OCI-LY3 (cell line): ENCODE data around the gene GPBP1.

Experiments
- H2AFZ ChIP-seq: fragments of 200-600, 300-600 bp; shearing (Covaris generic); 2 replicates; pipeline ENCODE4 v1.6.0; 2014; ENCODE audit warnings: antibody characterized with exemption, low read depth, low read length
- H3K27ac ChIP-seq: fragments of 200-600, 300-600 bp; sonication (generic); 2 replicates; pipeline ENCODE4 v1.5.1; 2014; ENCODE audit warnings: mild to moderate bottlenecking, low read length, moderate library complexity, mixed read lengths
- H3K27me3 ChIP-seq: fragments of 200-600, 300-600 bp; sonication (generic); 2 replicates; pipeline ENCODE4 v1.6.1; 2014; ENCODE audit warnings: low read depth, low read length, mixed read lengths
- H3K36me3 ChIP-seq: fragments of 200-600, 300-600 bp; sonication (generic); replicated peaks from 2 replicates; pipeline ENCODE3; 2014; ENCODE audit warnings: low read depth, low read length, mixed read lengths
- H3K4me1 ChIP-seq: fragments of 300-600, 200-600 bp; sonication (generic); 2 replicates; pipeline ENCODE4 v1.6.1; 2014; ENCODE audit warnings: low read length, mixed read lengths
- H3K4me2 ChIP-seq: fragments of 200-600, 300-600 bp; sonication (generic); 2 replicates; pipeline ENCODE4 v1.6.1; 2014; ENCODE audit warnings: low read length, mixed read lengths
- H3K4me3 ChIP-seq: fragments of 300-600, 200-600 bp; sonication (generic); 2 replicates; pipeline ENCODE4 v1.5.1; 2014; ENCODE audit warnings: antibody characterized with exemption, mild to moderate bottlenecking, low read length, moderate library complexity
- H3K79me2 ChIP-seq: fragments of 300-600, 200-600 bp; shearing (Covaris generic); 2 replicates; pipeline ENCODE4 v1.6.1; 2014; ENCODE audit warnings: mild to moderate bottlenecking, low read length, mixed read lengths
- H3K9ac ChIP-seq: fragments of 300-600, 200-600 bp; shearing (Covaris generic); 2 replicates; pipeline ENCODE4 v1.6.0; 2014; ENCODE audit warnings: mild to moderate bottlenecking, low read length, moderate library complexity
- H3K9me3 ChIP-seq: fragments of 200-600, 300-600 bp; shearing (Covaris generic); 2 replicates; pipeline ENCODE4 v1.6.1; 2014; ENCODE audit warnings: low read length, mixed read lengths; ENCODE audit not compliant: insufficient read depth
- H4K20me1 ChIP-seq: fragments of 200-600, 300-600 bp; sonication (generic); 2 replicates; pipeline ENCODE4 v1.6.1; 2016; ENCODE audit warnings: low read length, mixed read lengths; ENCODE audit not compliant: insufficient read depth
- CTCF ChIP-seq: fragments of 200-600, 300-600 bp; sonication (generic); IDR thresholded peaks from 2 replicates; pipeline ENCODE4 v1.5.1; 2014; ENCODE audit warnings: antibody characterized with exemption, low read length, low read depth
- EZH2phosphoT487 ChIP-seq: fragments of 200-600 bp; shearing (Covaris generic); IDR thresholded peaks from 2 replicates; pipeline ENCODE4 v1.6.1; 2018; ENCODE audit warnings: antibody characterized with exemption, mixed run types, low read depth

Gene GPBP1

DNA sequence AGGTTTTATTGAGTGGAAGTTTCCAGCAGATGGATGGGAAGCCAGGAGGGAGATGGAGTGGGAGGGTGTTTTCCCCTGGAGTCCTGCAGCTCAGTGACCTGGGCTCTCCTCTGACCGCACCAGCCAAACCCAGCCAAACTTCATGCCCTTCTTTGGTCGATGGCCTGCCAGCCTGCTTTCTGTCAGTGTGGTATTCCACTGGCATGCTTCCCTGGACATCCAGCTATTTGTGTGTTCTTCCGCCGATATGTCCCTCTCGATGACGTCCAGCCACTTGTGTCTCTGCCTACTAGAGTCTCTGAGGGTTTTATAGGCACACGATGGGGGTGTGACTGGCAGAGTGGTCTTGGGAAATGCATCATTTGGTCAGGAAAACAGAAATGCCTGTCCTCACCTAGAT is 33.8 kb downstream of the GPBP1 start:
- Histone ChIP-seq H3K9ac (no peak overlapping the region), H3K27me3 (no peaks in the 10 kb centered on the region), H3K79me2 (peaks cover 100% of the 10 kb centered on the region), H2AFZ (no peak overlapping the region), H3K4me3 (no peak overlapping the region), H3K36me3 (no peaks in the 10 kb centered on the region), H3K4me1 (peaks cover 5% of the 10 kb centered on the region), H4K20me1 (peaks cover 98% of the 10 kb centered on the region), H3K9me3 (no peaks in the 10 kb centered on the region), H3K27ac (no peak overlapping the region), H3K4me2 (no peak overlapping the region)
- TF ChIP-seq CTCF = no peak
- TF ChIP-seq EZH2phosphoT487 = no peak

GRCh38 chr5:57209316-57210040 is 35.6 kb downstream of the GPBP1 start:
- Histone ChIP-seq H2AFZ (no peak overlapping the region), H3K27me3 (no peaks in the 10 kb centered on the region), H3K4me1 (peaks cover 5% of the 10 kb centered on the region), H3K27ac (no peak overlapping the region), H3K4me2 (no peak overlapping the region), H3K36me3 (no peaks in the 10 kb centered on the region), H3K9ac (no peak overlapping the region), H3K4me3 (no peak overlapping the region), H3K79me2 (peaks cover 100% of the 10 kb centered on the region), H4K20me1 (peaks cover 95% of the 10 kb centered on the region), H3K9me3 (no peaks in the 10 kb centered on the region)
- no peak for TF ChIP-seq EZH2phosphoT487
- no peak for TF ChIP-seq CTCF

GRCh38 chr5:57210633-57211032 is 36.8 kb downstream of the GPBP1 start:
- peaks cover 6% of the 10 kb centered on the region for H3K36me3 ChIP-seq
- peaks cover 100% of the 10 kb centered on the region for H3K79me2 ChIP-seq
- no peak overlapping the region for H3K4me2 ChIP-seq
- TF ChIP-seq CTCF (no peak), EZH2phosphoT487 (no peak)
- no peak overlapping the region for H2AFZ ChIP-seq
- no peak overlapping the region for H3K9ac ChIP-seq
- peaks cover 5% of the 10 kb centered on the region for H3K4me1 ChIP-seq
- H3K27ac ChIP-seq = no peak overlapping the region
- peaks cover 97% of the 10 kb centered on the region for H4K20me1 ChIP-seq
- H3K9me3 ChIP-seq = no peaks in the 10 kb centered on the region
- no peak overlapping the region for H3K4me3 ChIP-seq
- no peaks in the 10 kb centered on the region for H3K27me3 ChIP-seq

DNA sequence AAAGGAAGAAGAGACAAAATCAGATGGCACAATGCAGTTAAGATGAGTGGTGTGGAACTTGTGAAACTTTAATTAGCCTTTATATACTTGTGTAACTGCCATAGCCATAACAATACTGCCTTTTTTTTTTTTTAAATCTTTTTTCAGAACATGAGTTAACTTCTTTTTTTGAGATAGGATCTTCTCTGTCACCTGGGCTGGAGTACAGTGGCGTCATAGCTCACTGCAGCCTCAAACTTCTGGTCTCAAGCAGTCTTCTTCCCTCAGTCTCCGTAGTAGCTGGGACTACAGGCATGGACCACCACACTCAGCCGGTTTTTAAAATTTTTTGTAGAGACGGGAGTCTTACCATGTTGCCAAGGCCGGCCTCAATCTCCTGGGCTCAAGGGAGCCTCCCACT is 37.2 kb downstream of the GPBP1 start:
- no peaks in the 10 kb centered on the region for H3K9me3 ChIP-seq
- H3K27ac ChIP-seq = no peak overlapping the region
- H3K27me3 ChIP-seq = no peaks in the 10 kb centered on the region
- H3K36me3 ChIP-seq = peaks cover 6% of the 10 kb centered on the region
- no peak overlapping the region for H3K9ac ChIP-seq
- peaks cover 100% of the 10 kb centered on the region for H3K79me2 ChIP-seq
- no peak overlapping the region for H2AFZ ChIP-seq
- no peak overlapping the region for H3K4me2 ChIP-seq
- peaks cover 97% of the 10 kb centered on the region for H4K20me1 ChIP-seq
- H3K4me3 ChIP-seq = no peak overlapping the region
- TF ChIP-seq EZH2phosphoT487 (no peak), CTCF (no peak)
- H3K4me1 ChIP-seq = peaks cover 5% of the 10 kb centered on the region
